Activated naive CD8-positive, alpha-beta T cell treated with anti-CD3 and anti-CD28 coated beads, Interleukin-2, amount 10 ng/mL, durations not matched to agents 7 days and 5 days (primary cell): Measurements from ENCODE around the gene DHX38. TPM values are rescaled to one million over a fixed set of nuclear protein-coding genes. Genes with fewer than 3 reads are reported as not detected.
A peak's percentile ranks its signal among the peaks of the same experiment; 100 is the strongest.
"Not testable (repeated sequence)": the region's sequence is repeated elsewhere in the genome, so short reads cannot be mapped to it uniquely, and the experiment has no call there.

Experiments used
- ATAC-seq: fragments of 150-1000 bp; cut with Tn5 transposase; one replicate; pipeline ENCODE4 v1.10.0; 2021; ENCODE audit warnings: low read depth, moderate library complexity
- POLR2A ChIA-PET: fragments of 350-600 bp; sonication (Branson Sonifier 250); formaldehyde crosslinking; loops from one replicate; lab custom pipeline; 2021; ENCODE audit warnings: antibody characterized with exemption; lab: Charles Lee
- DNase-seq: peaks from one replicate; pipeline ENCODE4 v3.0.0; 2021
- H3K27ac Mint-ChIP-seq: one replicate; pipeline ENCODE4 v1.8.0; 2022; ENCODE audit warnings: mild to moderate bottlenecking, mixed read lengths
- H3K27me3 Mint-ChIP-seq: one replicate; pipeline ENCODE4 v1.8.0; 2022; ENCODE audit warnings: mild to moderate bottlenecking, moderate library complexity, mixed read lengths
- H3K36me3 Mint-ChIP-seq: one replicate; pipeline ENCODE4 v1.8.0; 2021; ENCODE audit warnings: mild to moderate bottlenecking, mixed read lengths
- H3K4me1 Mint-ChIP-seq: one replicate; pipeline ENCODE4 v1.8.0; 2021; ENCODE audit warnings: mixed read lengths
- H3K4me3 Mint-ChIP-seq: one replicate; pipeline ENCODE4 v1.8.0; 2022; ENCODE audit warnings: mild to moderate bottlenecking, moderate library complexity, mixed read lengths
- H3K9me3 Mint-ChIP-seq: one replicate; pipeline ENCODE4 v1.8.0; 2021; ENCODE audit warnings: mixed read lengths
- total RNA-seq, 2 experiments: library from RNA; stranded (reverse); gene quantifications; one replicate each; pipeline ENCODE4 v1.2.3, GENCODE V29; 2021

DHX38 gene
- 10 to 100 TPM; 86.9 to 95.5 TPM for total RNA-seq

- Mint-ChIP-seq H3K9me3 (no peaks in the 10 kb centered on the region), H3K4me1 (peaks cover 30% of the 10 kb centered on the region), H3K36me3 (peaks cover 18% of the 10 kb centered on the region), H3K27me3 (no peaks in the 10 kb centered on the region), H3K4me3 (peak within 1 kb of the TSS; percentile 98), H3K27ac (peak within 1 kb of the TSS; percentile 96)
- ATAC-seq: peak; percentile 97
- POLR2A ChIA-PET: interaction anchor here (0.6 to 2.1 kb wide), 7 partner anchors 9 to 693 kb away, joined by 3 to 8 read pairs (median 5); partner anchors contain the start of gene ATXN1L
- peak; percentile 84 for DNase-seq
These were observed at the start of gene DHX38, which contains the start of gene TXNL4B for GRCh38 chr16:72093448-72094265. TSS of gene DHX38 (plus strand) at chr16:72093847. CDS start at chr16:72096158, 2,311 bp downstream. TSS of gene TXNL4B (minus strand) at chr16:72093620. CDS start at chr16:72090749, 2,871 bp downstream.

GRCh38 chr16:72044296-72044695, 49.4 kb upstream of the DHX38 start:
- H3K27ac Mint-ChIP-seq: no peak overlapping the region
- H3K36me3 Mint-ChIP-seq: peaks cover 5% of the 10 kb centered on the region
- no peak for DNase-seq
- H3K27me3 Mint-ChIP-seq: peaks cover 2% of the 10 kb centered on the region
- H3K9me3 Mint-ChIP-seq: peaks cover 7% of the 10 kb centered on the region
- POLR2A ChIA-PET: no interaction called here
- H3K4me1 Mint-ChIP-seq: peaks cover 3% of the 10 kb centered on the region
- no peak for ATAC-seq
- no peak overlapping the region for H3K4me3 Mint-ChIP-seq

GRCh38 chr16:72044825-72045359, 48.8 kb upstream of the DHX38 start:
- H3K4me3 Mint-ChIP-seq: no peak overlapping the region
- no peak for DNase-seq
- POLR2A ChIA-PET: no interaction called here
- peaks cover 8% of the 10 kb centered on the region for H3K9me3 Mint-ChIP-seq
- H3K27me3 Mint-ChIP-seq: peaks cover 2% of the 10 kb centered on the region
- peaks cover 5% of the 10 kb centered on the region for H3K36me3 Mint-ChIP-seq
- no peak for ATAC-seq
- peaks cover 3% of the 10 kb centered on the region for H3K4me1 Mint-ChIP-seq
- H3K27ac Mint-ChIP-seq: no peak overlapping the region

DNA sequence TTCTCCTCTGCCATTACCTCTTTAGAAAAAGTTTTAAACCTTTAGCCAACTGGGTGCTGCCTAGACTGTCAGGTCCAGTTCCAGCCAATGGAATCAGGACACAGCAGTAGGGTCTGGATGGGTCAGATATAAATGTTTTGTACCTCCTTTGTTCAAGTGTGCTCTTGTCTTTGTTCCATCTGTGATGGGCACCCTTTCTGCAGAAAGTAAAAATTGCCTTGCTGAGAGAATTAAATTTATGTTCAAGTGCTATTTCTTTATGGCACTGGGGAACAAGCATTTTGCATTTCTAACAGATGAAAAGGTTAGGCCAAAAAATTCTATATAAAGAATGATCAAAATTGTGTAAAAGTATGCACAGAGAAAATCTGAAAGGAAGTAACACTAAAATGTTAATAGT, 44.5 kb upstream of the DHX38 start:
- Mint-ChIP-seq H3K36me3 (no peaks in the 10 kb centered on the region), H3K9me3 (peaks cover 9% of the 10 kb centered on the region), H3K27ac (no peak overlapping the region), H3K27me3 (peaks cover 2% of the 10 kb centered on the region), H3K4me3 (no peak overlapping the region), H3K4me1 (no peaks in the 10 kb centered on the region)
- POLR2A ChIA-PET: no interaction called here
- no peak for DNase-seq
- no peak for ATAC-seq

- peaks cover 9% of the 10 kb centered on the region for H3K9me3 Mint-ChIP-seq
- POLR2A ChIA-PET: no interaction called here
- H3K27ac Mint-ChIP-seq: no peak overlapping the region
- H3K4me1 Mint-ChIP-seq: no peaks in the 10 kb centered on the region
- no peak for ATAC-seq
- H3K4me3 Mint-ChIP-seq: no peak overlapping the region
- no peak for DNase-seq
- no peaks in the 10 kb centered on the region for H3K36me3 Mint-ChIP-seq
- peaks cover 2% of the 10 kb centered on the region for H3K27me3 Mint-ChIP-seq
These were observed 42.7 kb upstream of the DHX38 start for GRCh38 chr16:72050769-72051464.

GRCh38 chr16:72051818-72052217, 41.8 kb upstream of the DHX38 start:
- Mint-ChIP-seq H3K9me3 (peaks cover 9% of the 10 kb centered on the region), H3K27ac (no peak overlapping the region), H3K4me1 (no peaks in the 10 kb centered on the region), H3K36me3 (no peaks in the 10 kb centered on the region), H3K27me3 (peaks cover 2% of the 10 kb centered on the region), H3K4me3 (no peak overlapping the region)
- POLR2A ChIA-PET: no interaction called here
- no peak for ATAC-seq
- DNase-seq: no peak

GRCh38 chr16:72054254-72054847, 39.3 kb upstream of the DHX38 start, which contains the start of gene HP:
TSS of gene HP (plus strand) at chr16:72054505. CDS start at chr16:72054653, 148 bp downstream.
- DNase-seq, POLR2A ChIA-PET, ATAC-seq, H3K27me3 Mint-ChIP-seq, H3K4me1 Mint-ChIP-seq, H3K4me3 Mint-ChIP-seq, H3K9me3 Mint-ChIP-seq, H3K27ac Mint-ChIP-seq, H3K36me3 Mint-ChIP-seq: not testable (repeated sequence)

GRCh38 chr16:72055911-72056310, 37.7 kb upstream of the DHX38 start:
- H3K9me3 Mint-ChIP-seq: no peaks in the 10 kb centered on the region
- no peak overlapping the region for H3K4me3 Mint-ChIP-seq
- POLR2A ChIA-PET: no interaction called here
- no peak overlapping the region for H3K27ac Mint-ChIP-seq
- H3K4me1 Mint-ChIP-seq: no peaks in the 10 kb centered on the region
- no peaks in the 10 kb centered on the region for H3K27me3 Mint-ChIP-seq
- DNase-seq: no peak
- no peak for ATAC-seq
- H3K36me3 Mint-ChIP-seq: no peaks in the 10 kb centered on the region

DNA sequence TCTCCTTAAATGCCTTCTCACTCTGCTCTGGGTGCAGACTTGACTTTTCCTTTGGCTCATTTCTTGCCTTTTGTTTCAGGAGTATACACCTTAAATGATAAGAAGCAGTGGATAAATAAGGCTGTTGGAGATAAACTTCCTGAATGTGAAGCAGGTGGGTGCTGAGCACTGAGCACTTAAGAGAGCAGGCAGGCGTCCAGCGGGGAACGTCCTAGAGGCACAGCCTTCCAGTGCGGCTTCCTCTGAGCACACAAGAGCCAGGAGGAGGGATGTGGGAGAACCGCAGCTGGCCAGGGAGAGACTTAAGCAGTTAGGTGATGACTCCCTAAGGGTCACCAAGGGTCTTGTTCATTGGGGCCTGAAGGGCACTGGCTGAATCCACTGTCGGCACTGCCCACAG, 36.3 kb upstream of the DHX38 start:
- H3K27ac Mint-ChIP-seq, H3K27me3 Mint-ChIP-seq, H3K4me3 Mint-ChIP-seq, H3K4me1 Mint-ChIP-seq, ATAC-seq, H3K36me3 Mint-ChIP-seq, DNase-seq, POLR2A ChIA-PET, H3K9me3 Mint-ChIP-seq: not testable (repeated sequence)

DNA sequence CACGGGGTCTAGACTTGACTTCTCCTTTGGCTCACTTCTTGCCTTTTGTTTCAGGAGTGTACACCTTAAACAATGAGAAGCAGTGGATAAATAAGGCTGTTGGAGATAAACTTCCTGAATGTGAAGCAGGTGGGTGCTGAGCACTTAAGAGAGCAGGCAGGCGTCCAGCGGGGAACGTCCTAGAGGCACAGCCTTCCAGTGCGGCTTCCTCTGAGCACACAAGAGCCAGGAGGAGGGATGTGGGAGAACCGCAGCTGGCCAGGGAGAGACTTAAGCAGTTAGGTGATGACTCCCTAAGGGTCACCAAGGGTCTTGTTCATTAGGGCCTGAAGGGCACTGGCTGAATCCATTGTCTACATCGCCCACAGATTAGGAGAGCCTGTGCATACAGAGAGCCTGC, 34.6 kb upstream of the DHX38 start:
- POLR2A ChIA-PET, H3K27ac Mint-ChIP-seq, H3K27me3 Mint-ChIP-seq, ATAC-seq, H3K9me3 Mint-ChIP-seq, DNase-seq, H3K4me3 Mint-ChIP-seq, H3K36me3 Mint-ChIP-seq, H3K4me1 Mint-ChIP-seq: not testable (repeated sequence)

DNA sequence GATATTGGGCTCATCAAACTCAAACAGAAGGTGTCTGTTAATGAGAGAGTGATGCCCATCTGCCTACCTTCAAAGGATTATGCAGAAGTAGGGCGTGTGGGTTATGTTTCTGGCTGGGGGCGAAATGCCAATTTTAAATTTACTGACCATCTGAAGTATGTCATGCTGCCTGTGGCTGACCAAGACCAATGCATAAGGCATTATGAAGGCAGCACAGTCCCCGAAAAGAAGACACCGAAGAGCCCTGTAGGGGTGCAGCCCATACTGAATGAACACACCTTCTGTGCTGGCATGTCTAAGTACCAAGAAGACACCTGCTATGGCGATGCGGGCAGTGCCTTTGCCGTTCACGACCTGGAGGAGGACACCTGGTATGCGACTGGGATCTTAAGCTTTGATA, 33.2 kb upstream of the DHX38 start:
- POLR2A ChIA-PET: no interaction called here

DNA sequence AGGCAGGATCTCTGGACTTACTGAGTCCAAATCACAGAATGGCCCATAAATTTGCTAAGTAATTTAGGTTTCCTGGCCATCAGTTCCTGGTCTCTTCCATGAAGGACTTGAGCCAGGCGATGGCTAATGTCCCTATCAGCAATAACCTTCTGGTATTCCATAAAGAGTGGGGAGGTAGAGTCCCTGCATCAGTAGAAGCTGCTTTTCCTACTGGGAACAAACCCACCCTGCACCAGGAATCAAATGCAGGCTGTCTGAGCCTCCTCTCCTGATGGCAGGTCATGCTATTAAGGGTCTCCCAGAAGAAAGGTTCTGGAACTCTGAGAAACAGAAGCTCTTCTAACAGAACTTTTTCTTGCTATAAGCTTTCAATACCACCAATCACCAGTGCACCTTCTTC, 32.1 kb upstream of the DHX38 start:
- ATAC-seq (no peak), DNase-seq (no peak)
- no peaks in the 10 kb centered on the region for H3K27me3 Mint-ChIP-seq
- no peaks in the 10 kb centered on the region for H3K36me3 Mint-ChIP-seq
- H3K4me3 Mint-ChIP-seq: no peak overlapping the region
- POLR2A ChIA-PET: no interaction called here
- no peaks in the 10 kb centered on the region for H3K9me3 Mint-ChIP-seq
- no peak overlapping the region for H3K27ac Mint-ChIP-seq
- no peaks in the 10 kb centered on the region for H3K4me1 Mint-ChIP-seq

More for the DNA sequence above, 33.2 kb upstream of the DHX38 start:
- Mint-ChIP-seq H3K36me3 (no peaks in the 10 kb centered on the region), H3K4me1 (no peaks in the 10 kb centered on the region), H3K4me3 (no peak overlapping the region), H3K27ac (no peak overlapping the region), H3K27me3 (no peaks in the 10 kb centered on the region), H3K9me3 (no peaks in the 10 kb centered on the region)
- no peak for DNase-seq
- ATAC-seq: no peak

DNA sequence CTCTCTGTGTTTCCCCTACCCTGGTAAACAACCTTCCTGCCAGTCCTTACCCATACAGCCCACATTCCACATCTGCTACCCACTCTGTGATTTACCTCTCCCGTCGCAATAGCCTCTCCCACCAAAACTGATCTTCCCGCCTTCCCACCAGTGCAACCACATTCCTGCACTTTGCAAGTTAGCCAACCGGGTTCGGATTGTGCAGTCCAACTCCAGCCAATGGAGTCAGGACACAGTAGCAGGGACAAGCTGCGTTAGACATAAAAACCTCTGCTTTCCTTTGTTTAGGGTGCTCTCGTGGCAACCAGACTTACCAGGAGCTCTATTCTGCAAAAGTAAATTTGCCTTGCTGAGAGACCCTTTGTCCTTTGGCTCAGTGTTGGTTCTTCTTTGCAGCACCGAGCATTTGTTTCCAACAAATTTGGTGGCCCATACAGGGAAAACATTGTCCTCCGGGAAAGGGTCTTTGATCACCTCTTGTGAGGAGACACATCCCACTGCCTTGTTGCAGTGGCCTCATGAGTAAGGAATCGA, 29.2 kb upstream of the DHX38 start:
- no peak for ATAC-seq
- POLR2A ChIA-PET: no interaction called here
- Mint-ChIP-seq H3K4me1 (no peaks in the 10 kb centered on the region), H3K27me3 (no peaks in the 10 kb centered on the region), H3K27ac (no peak overlapping the region), H3K9me3 (no peaks in the 10 kb centered on the region), H3K4me3 (no peak overlapping the region), H3K36me3 (no peaks in the 10 kb centered on the region)
- no peak for DNase-seq
